Colonic mucosa (tissue), 4 donors: ENCODE data around the gene RPRM. TPM values are rescaled to one million over a fixed set of nuclear protein-coding genes. Genes with fewer than 3 reads are reported as not detected.

ENCODE experiments used
- DNase-seq: peaks from one replicate; pipeline ENCODE4 v3.0.0-alpha.2; 2020
- H3K27ac ChIP-seq: fragments of 200-600 bp; one replicate; pipeline ENCODE4 v1.8.0; 2021
- H3K27me3 ChIP-seq: fragments of 200-600 bp; one replicate; pipeline ENCODE4 v1.8.0; 2021
- H3K36me3 ChIP-seq: fragments of 200-600 bp; one replicate; pipeline ENCODE4 v1.8.0; 2021
- H3K4me1 ChIP-seq: fragments of 200-600 bp; one replicate; pipeline ENCODE4 v1.8.0; 2021; ENCODE audit warnings: mild to moderate bottlenecking
- H3K4me3 ChIP-seq: fragments of 200-600 bp; one replicate; pipeline ENCODE4 v1.8.0; 2021
- H3K9ac ChIP-seq, 2 donors: one replicate each; pipeline ENCODE4 v1.7.0; 2013; ENCODE audit warnings: control low read depth in 2 of 2, low read depth in 2 of 2, low read length in 2 of 2
- H3K9me3 ChIP-seq: fragments of 200-600 bp; one replicate; pipeline ENCODE4 v1.8.0; 2021
- intact Hi-C: fragments of 100-400 bp; cut with DNase I; formaldehyde crosslinking; loops from one replicate; pipeline ENCODE4 v1.14.1; 2022
- total RNA-seq, 2 donors: library from RNA; stranded (reverse); fragmentation: NEBNext Ultra II Directional in 1 of 2; extraction: Animal tissue kit (Norgen Biotek cat#: 25700) in 1 of 2; gene quantifications; one replicate each; pipeline ENCODE4 v1.2.1, GENCODE V29; 2021
- TF ChIP-seq, protein P1 (sequence below): fragments of 200-600 bp; IDR thresholded peaks from one replicate; pipeline ENCODE4 v1.8.0; 2022; ENCODE audit warnings: antibody characterized with exemption, mild to moderate bottlenecking
- donor health status: healthy.
- donor health status: DM: no; HTN: no; CAD: no.
- donor health status: DM: no; HTN: no; CAD: no.

RPRM gene
- total RNA-seq, 2 donors from 2014 or later = 0.88 TPM; not detected in 1

DNA sequence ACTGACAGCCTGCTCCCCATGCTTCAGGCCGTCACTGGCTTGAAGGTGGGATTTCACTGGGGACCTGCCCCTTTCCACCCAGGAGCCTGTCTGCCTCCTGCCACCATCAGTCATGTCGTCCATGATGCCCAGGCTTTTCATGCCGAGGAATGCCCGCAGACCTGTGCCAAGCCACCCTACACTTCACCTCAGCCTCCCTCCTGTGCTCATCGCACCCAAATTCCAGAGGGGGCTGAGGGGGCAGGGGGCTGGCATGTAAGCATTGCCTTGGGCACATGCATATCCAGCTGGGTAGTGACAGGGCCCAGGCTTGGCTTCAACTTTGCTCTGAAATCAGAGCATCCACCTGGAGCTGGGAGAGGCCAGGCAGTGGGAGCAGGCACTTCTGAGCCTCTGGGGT lies 20.9 kb upstream of the RPRM start:
- no peak for DNase-seq
- H3K27me3 ChIP-seq = no peaks in the 10 kb centered on the region
- H3K27ac ChIP-seq = no peak overlapping the region
- H3K36me3 ChIP-seq = no peaks in the 10 kb centered on the region
- no peaks in the 10 kb centered on the region for H3K9me3 ChIP-seq
- H3K4me1 ChIP-seq = no peaks in the 10 kb centered on the region
- intact Hi-C loops = no loop called here
- TF ChIP-seq, protein P1, sequence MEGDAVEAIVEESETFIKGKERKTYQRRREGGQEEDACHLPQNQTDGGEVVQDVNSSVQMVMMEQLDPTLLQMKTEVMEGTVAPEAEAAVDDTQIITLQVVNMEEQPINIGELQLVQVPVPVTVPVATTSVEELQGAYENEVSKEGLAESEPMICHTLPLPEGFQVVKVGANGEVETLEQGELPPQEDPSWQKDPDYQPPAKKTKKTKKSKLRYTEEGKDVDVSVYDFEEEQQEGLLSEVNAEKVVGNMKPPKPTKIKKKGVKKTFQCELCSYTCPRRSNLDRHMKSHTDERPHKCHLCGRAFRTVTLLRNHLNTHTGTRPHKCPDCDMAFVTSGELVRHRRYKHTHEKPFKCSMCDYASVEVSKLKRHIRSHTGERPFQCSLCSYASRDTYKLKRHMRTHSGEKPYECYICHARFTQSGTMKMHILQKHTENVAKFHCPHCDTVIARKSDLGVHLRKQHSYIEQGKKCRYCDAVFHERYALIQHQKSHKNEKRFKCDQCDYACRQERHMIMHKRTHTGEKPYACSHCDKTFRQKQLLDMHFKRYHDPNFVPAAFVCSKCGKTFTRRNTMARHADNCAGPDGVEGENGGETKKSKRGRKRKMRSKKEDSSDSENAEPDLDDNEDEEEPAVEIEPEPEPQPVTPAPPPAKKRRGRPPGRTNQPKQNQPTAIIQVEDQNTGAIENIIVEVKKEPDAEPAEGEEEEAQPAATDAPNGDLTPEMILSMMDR = no peak
- no peak overlapping the region for H3K9ac ChIP-seq
- no peak overlapping the region for H3K4me3 ChIP-seq

- H3K4me3 ChIP-seq = no peak overlapping the region
- H3K27me3 ChIP-seq = no peaks in the 10 kb centered on the region
- no peaks in the 10 kb centered on the region for H3K36me3 ChIP-seq
- intact Hi-C loops = no loop called here
- no peak for DNase-seq
- TF ChIP-seq, protein P1 = no peak
- H3K27ac ChIP-seq = no peak overlapping the region
- no peaks in the 10 kb centered on the region for H3K4me1 ChIP-seq
- no peak overlapping the region for H3K9ac ChIP-seq
- H3K9me3 ChIP-seq = no peaks in the 10 kb centered on the region
Observed at GRCh38 chr2:153497938-153498629, 19.5 kb upstream of the RPRM start.

DNA sequence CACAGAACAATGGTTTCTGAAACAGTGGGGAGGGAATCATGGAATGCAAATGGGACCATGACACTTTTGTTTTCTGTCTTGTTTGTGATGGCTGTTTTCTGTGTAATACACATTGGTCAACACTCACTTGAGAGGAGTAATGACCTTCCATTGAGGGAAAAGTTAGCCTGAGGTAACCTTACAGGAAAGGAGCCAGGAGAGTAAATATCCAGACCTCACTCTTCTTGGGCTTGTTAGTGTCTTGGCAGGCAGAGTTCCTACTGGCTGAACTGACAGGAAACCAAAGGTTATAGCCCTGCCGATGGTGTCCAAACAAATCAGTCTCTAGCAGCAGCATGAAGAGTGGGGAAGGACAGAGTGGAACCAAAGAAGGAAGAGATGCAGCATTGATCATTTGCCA lies 17.2 kb upstream of the RPRM start:
- no peaks in the 10 kb centered on the region for H3K4me1 ChIP-seq
- no peak overlapping the region for H3K27ac ChIP-seq
- H3K9ac ChIP-seq = no peak overlapping the region
- no peaks in the 10 kb centered on the region for H3K27me3 ChIP-seq
- H3K4me3 ChIP-seq = no peak overlapping the region
- H3K36me3 ChIP-seq = no peaks in the 10 kb centered on the region
- intact Hi-C loops = no loop called here
- DNase-seq = no peak
- TF ChIP-seq, protein P1 = no peak
- no peaks in the 10 kb centered on the region for H3K9me3 ChIP-seq

DNA sequence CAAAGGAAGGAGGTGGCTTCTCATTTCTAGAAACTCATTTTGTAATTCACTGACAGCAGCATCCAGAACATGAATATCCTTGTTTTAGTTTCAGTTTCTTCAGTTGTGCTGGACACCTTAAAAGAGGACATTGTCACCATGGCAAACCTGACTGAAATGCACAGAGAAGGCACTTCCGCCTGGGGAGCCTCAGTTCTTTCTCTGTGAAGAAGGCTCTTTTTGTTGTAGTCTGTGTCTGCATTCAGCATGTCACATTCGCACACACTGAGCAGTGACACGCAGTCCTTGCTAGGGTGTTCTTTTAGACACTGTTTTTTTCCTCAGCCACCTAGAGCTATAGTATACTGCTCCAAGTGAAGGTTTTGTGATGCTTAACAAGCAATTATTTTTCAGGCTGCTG lies 9.5 kb upstream of the RPRM start:
- Histone ChIP-seq H3K9me3 (no peaks in the 10 kb centered on the region), H3K27ac (no peak overlapping the region), H3K9ac (no peak overlapping the region), H3K27me3 (no peaks in the 10 kb centered on the region), H3K36me3 (no peaks in the 10 kb centered on the region), H3K4me1 (no peaks in the 10 kb centered on the region), H3K4me3 (no peak overlapping the region)
- no peak for DNase-seq
- intact Hi-C loops = no loop called here
- TF ChIP-seq, protein P1 = no peak

DNA sequence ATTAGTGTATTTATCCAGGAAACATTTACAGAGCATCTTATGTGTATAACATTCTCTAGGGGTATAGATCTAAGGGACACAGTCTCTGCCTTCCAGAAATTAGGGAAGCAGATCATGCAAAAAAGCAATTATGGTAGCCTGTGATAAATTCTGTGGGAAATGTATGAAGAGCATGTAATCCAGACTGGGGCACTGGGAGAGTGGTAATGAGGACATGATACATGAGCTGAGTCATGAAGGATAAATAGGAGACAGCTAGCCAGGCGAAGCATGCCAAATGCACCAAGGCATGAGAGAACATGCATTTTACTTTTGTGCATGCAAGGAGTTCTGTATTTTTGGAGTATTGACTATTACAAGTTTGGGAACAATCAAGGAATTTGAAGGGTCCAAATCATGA lies 8.9 kb upstream of the RPRM start:
- no peak overlapping the region for H3K27ac ChIP-seq
- no peak overlapping the region for H3K4me3 ChIP-seq
- no peaks in the 10 kb centered on the region for H3K27me3 ChIP-seq
- H3K36me3 ChIP-seq = no peaks in the 10 kb centered on the region
- H3K9ac ChIP-seq = no peak overlapping the region
- no peak for DNase-seq
- H3K9me3 ChIP-seq = no peaks in the 10 kb centered on the region
- TF ChIP-seq, protein P1 = no peak
- intact Hi-C loops = no loop called here
- H3K4me1 ChIP-seq = no peaks in the 10 kb centered on the region
